Epithelial cell of esophagus (primary cell): Measurements from ENCODE around the gene GNAT2.
"Not testable (repeated sequence)": the region's sequence is repeated elsewhere in the genome, so short reads cannot be mapped to it uniquely, and the experiment has no call there.

Source experiments
- DNase-seq: peaks from one replicate; pipeline ENCODE4 v3.0.0; 2010; ENCODE audit warnings: low read depth
- H3K4me3 ChIP-seq: 2 replicates; pipeline ENCODE4 v1.5.1; 2011; ENCODE audit warnings: mild to moderate bottlenecking, low read length, control low read depth
- CTCF ChIP-seq: IDR thresholded peaks from 2 replicates; pipeline ENCODE4 v1.5.1; 2011; ENCODE audit warnings: low read depth, mild to moderate bottlenecking, low read length, control low read depth, inconsistent platforms; ENCODE audit not compliant: insufficient read depth; ENCODE audit errors: missing control alignments

Gene GNAT2

GRCh38 chr1:109619576-109620400 is at the start of gene GNAT2, which contains the start of gene AMPD2:
Gene GNAT2, minus strand, starts transcription at chr1:109619616. Its CDS starts 6,746 bp downstream, at chr1:109612870.
Gene AMPD2, plus strand, starts transcription at chr1:109619837. Its CDS starts 1,339 bp downstream, at chr1:109621176.
- H3K4me3 ChIP-seq: peak within 1 kb of the TSS; percentile 86
- DNase-seq: peak; percentile 71
- no peak for TF ChIP-seq CTCF

- TF ChIP-seq CTCF: no peak
- peak overlapping the region; percentile 28 for H3K4me3 ChIP-seq
- DNase-seq: no peak
Measured at GRCh38 chr1:109668123-109668775, 48.8 kb upstream of the GNAT2 start.

- TF ChIP-seq CTCF: no peak
- H3K4me3 ChIP-seq: peak within 1 kb of the TSS; percentile 28
- DNase-seq: peak; percentile 72
Measured at GRCh38 chr1:109667452-109668122, 48.2 kb upstream of the GNAT2 start, which contains the start of gene GSTM2. Gene GSTM2, plus strand, starts transcription at chr1:109668057. Its CDS starts 59 bp downstream, at chr1:109668116.

- peak; percentile 29 for DNase-seq
- no peak overlapping the region for H3K4me3 ChIP-seq
- no peak for TF ChIP-seq CTCF
Measured at GRCh38 chr1:109664671-109665070, 45.3 kb upstream of the GNAT2 start.

- H3K4me3 ChIP-seq: no peak overlapping the region
- no peak for TF ChIP-seq CTCF
- DNase-seq: no peak
Measured at GRCh38 chr1:109661391-109661790, 42.0 kb upstream of the GNAT2 start.

- not testable (repeated sequence) for DNase-seq, H3K4me3 ChIP-seq
Measured at GRCh38 chr1:109660691-109661026, 41.2 kb upstream of the GNAT2 start.
